Cerebellar cortex (tissue), 1 donor: ENCODE measurements around the gene ARHGEF2.

Source experiments
- DNase-seq: peaks from one replicate; pipeline ENCODE4 v3.0.0-alpha.2; 2015; ENCODE audit warnings: low spot score

Gene ARHGEF2

DNA sequence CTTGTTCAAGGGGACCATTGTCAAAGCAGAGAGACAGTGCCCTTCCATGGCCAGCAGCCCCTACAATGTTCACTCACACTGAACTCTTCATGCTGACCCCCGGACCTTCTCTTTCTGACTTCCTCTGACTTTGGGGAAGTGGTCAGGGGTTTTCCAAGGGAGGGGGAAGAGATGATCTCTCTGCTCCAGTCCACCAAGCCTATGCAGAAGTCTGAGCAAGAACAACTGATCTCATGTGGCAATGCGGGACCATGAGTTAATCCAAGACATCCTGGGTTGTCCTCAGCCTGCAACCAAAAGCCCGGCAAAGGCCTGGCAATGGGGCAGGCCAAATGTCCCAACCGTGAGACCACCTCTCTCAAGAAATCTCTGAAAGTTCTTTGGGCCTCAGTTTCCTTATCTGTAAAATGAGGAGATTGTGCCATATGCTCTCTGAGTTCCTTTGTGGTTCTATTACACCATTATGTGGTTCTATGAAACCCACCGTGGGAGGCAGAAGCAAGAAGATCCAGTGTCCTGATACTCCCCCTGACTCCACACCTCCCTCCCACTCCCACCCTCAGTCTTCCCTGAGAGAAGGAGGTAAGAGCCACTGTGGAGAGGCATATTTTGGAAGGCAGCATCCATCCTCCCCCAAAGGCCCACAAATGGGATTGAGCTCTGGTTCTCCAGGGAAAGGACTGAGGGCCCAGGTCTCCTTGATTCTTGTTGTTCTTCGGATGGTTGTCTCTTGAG is 11.8 kb upstream of the ARHGEF2 start:
- no peak for DNase-seq

DNA sequence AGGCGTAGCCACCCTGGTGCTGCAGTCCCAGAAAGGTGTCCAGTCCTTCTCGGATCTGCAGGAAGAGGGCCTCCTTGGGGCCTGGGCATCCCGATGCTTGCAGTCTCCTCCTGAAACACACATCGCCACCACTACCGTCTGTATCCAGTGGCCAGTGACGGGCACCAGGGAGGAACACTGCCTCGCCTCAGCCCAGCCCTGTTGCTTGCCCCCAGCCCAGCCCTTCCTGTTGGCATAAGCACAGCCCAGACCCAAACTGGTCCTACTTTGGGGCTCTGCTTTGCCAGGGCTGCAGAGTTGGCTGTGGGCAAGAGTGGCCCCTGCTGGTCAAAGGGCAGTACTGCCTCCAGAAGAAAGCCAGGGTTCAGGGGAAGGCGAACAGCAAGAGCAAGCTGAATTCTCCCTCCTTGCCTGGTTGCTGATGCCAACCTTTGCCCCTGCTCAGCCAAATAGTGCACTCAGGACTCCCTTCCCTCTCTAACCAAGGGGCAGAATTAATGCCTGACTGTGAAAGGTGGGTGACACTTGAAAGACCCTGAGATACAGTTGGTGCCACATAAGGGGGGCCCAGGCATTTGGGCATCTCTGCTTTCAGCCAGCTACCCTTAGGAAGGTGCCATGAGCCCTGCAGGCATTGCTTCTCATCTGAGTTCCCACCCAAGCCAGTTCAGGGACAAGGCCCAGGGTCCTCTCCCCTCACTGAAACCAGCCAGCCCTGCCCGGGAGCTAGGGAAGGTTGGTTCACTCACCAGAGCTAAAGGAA is 11.1 kb upstream of the ARHGEF2 start:
- DNase-seq = peak; percentile 89

DNA sequence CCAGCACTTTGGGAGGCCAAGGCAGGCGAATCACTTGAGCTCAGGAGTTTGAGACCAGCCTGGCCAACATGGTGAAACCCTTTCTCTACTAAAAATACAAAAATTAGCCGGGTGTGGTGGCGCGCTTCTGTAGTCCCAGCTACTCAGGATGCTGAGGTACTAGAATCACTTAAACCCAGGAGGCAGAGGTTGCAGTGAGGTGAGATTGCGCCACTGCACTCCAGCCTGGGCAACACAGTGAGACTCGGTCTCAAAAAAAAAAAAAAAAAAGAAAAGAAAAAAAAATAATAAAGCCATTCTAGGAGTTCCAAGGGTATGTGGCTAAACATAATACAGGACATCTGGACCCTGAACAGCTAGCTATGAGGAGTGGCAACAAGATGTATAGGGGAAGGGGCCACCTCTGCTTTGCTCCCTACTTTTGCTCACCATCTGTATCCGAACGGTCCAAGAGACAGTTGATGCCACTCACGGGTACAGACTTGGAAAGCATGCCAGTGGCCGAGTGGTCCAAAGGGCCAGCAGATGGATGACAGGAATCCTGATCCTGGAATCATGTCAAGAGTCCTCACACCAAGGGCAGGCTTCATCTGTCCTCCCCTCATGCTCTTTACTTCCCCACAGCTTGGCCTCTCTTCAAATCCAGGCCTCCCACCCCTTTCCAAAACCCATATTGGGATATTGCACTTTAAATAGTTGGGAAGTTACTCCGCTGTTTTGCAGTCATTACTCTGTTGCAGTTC is 6.7 kb upstream of the ARHGEF2 start:
- DNase-seq = peak; percentile 96

DNA sequence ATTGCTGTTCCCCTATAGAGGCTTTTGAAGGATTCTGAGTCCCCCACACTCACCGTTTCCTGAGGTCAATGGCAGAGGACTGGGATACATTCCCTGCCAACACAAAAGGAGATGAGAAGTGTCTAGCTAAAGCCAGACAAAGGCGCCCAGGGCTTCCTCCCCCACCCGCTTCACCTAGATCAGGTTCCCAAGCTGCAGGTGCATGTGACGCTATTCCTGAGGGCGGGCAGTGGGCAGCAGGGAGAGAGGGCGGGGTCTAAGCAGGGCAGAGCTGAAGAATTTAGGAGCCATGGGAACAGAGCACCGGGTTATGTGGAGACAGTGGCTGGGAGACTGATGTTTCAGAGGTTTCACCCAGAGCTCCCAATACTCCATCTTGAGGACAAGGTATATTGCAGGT is 6.0 kb upstream of the ARHGEF2 start:
- DNase-seq = no peak

DNA sequence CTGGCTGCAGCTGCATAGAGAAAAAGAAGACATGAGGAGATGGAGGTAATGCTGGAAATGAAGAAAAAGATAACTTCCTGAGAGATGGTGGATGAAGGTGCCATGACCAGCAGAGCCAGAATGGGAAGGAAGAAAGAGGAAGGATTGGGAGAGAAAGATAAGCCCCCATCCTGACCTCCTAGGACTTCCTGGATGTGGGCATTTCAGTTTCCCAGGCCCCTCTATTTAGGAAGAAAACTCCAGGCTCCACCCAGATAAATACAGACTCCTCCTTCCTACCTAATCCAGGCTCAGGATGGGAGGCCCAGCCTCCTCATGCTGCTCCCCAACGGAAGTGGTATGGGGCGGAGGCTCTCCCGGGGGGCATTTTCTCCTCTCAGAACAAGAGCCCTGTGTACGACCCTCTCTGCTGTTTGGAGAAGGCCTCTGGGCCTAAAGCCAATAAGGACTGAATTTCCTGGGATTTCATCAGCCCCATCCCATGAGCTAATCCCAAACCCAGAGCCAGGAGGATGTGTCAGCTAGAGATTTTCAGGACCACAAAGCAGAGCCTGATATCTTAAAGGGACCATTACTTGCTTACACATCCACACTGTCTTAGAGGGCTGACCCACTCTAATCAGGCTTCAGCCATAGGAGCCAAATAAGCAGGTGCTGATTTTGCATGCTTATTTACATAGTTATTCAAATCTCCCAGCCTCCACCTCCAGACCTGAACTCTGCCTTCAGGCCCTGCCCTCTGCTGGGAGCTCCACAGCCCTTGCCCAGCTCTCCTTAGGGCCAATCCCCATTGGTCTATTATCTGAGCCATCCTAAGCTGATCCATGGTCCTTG is 5.1 kb upstream of the ARHGEF2 start:
- peak; percentile 43 for DNase-seq

DNA sequence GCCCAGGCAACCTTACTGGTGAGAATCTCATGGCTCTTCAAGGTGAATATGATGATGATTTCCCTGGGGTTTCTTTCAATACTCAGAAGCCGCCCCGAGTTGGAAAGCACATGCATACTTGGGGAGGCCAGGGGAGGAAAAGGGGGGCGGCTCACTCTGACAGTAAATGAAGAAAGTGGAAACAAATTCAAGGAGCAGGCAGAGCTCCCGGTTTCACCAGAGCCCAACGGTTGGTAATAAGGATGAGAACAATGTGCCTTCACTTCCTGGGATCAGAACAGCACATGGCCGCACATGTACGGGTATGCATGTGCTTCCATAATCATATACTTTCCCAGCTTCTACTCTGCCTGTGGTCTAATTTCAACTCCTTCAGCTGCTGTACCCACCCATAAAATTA is 3.8 kb upstream of the ARHGEF2 start:
- DNase-seq = no peak

DNA sequence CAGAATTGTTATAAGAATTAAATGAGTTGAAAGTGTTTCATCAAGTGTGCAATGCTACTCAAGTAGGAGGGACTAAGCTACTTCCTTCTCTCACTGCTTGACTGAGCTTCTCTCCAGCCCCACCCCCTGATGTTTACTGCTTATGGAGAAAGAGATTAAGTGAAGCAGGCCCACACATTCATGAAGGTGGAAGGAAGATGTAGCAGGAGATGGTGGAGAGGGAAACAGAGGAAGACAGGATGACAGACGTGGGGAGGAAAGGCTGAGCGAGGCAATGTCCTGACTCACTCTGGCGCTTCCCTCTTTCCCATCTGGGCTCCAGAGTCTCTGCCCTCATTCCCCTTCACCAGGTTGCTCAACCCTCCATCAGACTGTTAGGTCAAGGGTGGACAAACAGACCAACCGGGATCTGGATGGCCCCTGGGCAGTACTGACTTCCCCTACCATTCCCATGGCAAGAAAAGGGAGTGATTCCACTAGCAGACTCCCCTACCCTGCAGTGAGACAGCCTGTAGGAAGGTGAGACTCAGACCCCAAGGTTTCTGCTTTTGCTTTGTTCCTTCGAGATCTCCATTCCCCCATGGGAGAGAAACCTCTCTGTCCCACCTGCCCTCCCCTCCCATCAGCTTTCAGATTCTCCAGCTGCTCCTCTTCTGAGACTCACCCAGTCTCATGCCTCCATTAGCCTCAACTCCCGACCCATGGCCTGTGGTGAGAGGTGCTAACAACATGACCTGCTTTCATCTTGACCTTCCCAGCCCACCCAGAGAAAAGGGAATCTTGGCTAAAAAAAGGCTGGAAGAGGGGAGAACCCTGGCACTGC is 3.1 kb upstream of the ARHGEF2 start:
- no peak for DNase-seq

DNA sequence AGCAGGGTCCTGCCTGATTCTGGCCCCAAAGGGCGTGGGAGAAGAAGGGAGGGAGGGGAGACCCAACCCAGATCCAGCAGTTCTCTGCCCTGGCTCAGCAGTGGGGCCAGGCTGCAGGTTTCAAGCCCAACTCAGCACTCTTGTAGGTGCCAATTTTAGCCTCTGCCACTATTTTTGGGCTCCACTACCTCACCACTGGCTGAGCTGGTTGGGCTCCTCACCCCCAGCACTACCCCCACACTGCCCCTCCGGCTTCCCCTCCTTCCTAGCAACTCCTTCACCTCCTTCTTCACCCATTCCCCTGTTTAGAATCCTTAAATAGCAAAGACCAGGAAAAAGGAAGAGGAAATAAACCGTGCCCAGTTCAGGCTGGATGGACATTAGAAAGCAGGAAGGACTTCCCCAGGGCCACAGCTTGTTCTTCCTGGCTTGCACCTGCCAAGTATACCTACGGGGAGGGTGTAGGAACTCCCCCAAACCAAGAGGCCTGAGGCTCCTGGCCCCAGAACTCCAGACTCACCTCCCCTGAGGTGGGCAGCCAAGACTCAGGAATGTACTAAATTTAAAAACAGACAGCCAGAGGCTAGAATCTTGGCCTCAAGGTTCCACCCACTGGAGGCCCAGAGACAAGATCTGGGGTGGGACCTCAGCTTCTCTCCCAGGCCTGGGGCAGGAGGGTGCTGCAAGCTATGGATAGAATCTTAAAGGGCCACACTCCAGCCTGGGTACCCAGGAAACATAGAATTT is 1.4 kb upstream of the ARHGEF2 start:
- DNase-seq = no peak

DNA sequence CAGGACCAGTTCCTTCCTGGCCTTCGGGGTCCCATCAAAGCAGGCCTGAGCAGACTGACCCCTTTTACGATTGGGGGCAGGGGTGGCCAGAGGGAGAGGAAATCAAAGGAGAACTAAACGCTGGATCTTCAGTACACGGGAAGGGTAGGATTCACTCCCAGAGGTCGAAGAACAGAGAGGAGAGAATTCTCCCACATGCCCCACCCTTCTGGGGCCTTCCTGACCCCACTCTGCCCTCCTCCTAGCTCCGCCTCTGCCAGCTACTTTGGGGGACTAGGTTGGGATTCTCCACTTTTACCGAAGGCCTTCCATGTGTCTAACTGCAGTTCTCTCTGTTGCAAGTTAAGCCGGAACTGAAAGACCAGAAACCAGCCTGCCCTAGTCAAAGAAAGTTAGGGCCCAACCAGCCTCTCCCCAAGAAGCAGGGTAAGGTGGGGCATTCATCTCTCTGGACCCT is 654 bp upstream of the ARHGEF2 start:
- no peak for DNase-seq

DNA sequence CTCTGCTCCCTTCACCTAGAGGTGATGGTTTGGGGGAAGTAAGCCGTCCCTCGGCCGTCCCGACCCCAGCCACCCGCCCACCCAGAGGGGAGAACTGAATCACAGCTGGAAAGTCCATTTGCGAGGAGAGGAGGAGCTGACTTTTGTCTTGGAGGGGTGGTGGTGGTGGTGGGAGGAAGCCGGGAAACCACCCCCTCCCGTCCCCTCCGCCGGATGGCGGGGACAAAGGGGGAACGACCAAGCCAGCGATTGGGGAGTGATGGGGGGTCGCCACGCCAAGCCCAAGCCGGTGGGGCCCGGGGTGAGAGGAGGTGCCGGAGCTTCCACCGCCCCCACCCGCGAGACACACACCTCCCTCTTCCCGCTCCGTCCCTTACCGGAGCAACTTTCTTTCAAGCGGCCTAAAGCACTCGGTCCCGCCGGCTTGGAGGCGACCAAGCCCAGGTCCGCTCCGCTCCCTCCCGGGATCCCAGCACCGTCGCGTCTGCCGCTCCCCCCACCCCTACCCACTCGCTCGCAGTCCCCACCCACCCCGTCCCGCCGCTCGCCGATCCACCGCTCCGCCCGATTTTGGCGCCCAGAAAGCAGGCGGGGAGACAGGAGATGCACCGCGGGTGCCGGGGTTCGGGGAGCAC is 540 bp downstream of the ARHGEF2 start:
- peak; percentile 50 for DNase-seq

DNA sequence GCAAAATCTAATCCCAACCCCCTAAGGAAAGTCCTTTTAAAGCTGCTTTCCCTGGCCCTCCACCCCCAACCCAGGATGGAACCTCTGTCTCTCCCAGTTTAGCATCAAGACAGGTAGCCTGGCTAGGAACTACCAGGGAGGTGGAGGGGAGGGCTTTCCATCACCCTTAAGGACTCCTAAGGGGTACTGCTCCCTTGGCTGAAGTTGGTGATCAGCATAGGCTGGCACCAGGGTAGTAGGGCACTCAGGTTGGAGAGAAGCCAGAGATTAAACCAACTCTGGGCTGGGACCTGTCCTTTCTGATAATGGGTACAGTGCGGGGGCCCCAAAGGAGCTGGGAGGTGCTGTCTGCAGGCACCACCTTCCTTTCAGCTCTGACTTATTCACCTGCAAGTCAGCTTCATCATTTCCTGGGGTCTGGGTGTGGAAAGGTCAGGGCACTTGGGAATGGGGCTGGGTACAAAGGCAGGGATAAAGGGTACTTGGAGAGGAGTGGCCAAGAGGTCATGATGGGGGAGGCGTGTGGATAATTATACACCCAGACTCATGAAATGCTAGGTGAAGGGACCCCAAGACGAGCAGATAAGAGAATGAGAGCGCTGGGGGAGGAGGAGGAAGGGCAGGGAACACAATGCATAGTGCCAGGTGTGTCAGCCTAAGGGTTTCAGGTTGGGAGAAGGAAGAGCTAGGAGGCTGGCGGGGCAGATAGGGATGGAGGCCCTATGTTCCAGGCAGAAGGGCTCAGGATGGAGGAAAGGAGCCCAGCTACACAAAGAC is 1.2 kb downstream of the ARHGEF2 start:
- DNase-seq = no peak

DNA sequence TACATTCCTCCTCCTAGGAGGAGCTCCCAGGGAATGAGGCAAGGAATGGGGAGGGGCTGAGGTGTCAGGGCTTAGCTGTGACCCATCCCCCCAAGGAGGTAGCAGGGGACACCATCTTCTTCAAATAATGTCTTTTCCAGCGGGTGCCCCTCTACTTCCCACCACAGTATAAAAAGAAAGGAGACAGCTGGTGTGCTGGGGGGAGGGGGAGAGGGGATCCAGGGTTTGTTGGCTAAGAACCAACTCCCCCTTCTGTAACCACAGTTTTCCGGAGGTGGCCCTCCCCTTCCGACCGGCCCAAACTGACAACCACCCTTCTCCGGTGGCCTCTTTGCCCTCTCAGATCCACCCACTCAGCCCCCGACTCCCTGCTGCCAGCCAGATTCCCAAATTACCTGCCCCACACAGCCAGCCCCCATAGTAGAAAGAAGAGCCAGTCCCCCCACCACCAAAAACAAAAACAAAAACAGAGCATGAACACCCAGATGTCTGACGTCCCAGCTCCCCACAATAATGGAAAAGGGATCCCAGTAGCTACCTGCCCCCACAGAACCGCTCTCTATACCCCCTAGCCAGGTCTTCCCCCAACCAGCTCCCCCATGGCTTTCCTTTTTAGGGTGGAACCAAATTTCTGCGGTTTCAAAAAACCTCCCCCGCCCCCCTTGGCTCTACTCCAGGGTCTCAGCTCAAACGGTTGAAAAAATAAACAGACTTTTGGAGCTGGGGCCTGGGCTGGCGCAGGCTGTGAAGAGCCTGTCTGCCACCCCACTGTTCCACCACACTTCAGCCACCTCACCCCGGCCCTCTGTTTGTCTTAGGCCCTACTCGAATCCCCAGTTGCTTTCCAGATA is 2.1 kb downstream of the ARHGEF2 start:
- DNase-seq = peak; percentile 73

DNA sequence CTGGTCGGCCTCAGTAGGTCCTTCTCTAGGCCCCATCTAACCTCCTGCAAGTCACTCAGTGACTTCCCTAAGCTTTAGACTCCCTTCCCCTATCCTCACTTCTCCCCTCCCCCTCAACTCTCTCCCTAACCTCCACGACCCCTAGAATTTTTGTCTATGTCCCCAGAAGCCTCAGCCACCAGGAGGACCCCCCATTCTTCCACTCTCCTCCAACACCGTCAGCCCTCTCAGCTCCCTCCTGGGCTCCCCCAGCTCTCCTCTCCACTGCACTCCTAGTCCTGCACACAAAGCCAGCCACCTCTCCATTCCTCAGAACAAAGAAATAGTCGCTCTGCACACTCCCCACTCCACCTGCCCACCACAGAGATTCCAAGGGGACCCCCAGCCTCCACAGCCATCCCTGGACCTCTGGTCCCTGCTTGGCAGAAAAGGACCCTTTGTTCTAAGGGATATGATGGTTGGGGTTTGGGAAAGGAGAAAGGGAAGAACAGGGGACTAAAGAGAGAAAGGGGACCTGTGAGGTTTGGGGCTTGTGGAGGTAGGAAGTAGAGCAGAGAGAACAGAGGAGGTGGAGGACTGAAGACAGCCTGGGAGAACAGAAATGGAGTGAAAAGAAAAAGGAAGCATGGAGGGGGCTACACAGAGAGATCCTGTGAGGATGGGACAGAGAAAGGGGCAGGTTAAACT is 2.8 kb downstream of the ARHGEF2 start:
- DNase-seq = no peak

DNA sequence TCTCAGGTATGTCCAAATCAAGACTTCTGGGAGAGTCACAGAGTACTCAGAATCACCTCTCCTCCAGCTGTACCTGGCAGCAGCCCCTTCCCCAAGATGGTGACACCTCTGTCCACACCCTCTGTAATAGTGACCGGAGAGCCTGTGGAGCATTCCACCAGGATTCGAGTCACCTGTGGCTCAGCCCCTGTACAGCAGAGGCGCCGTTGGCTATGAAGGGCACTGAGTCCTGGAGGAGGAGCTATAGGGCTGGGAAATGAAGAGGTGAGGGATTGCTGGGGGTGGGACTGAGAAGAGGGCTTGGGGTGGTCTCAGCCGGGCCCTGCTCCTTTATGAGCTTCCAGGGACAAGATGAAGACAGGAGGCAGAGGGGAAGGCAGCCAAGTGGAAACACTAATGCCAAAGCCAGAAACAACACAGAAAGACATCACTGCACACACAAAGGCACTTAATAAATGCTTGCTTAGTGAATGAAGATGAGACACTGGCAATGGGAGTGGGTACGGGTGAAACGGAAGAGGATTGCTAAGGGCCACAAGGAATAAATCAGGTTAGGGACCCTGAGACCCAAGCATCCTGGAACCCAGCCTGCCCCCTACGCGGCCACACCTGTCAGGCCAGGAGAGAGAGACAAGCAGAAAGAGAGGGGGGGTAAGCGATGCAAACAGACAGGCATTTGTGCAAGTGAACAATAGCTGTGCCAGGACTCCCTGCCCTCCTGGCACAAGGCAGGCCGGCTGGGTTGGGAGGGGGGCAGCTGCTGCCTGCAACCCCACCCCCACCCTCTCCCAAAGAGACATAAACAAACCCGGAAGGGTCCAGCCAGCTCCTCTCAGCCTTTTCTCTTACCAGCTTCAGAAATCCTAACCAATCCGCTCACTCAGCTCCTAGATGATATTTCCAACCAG is 3.9 kb downstream of the ARHGEF2 start:
- peak; percentile 96 for DNase-seq

DNA sequence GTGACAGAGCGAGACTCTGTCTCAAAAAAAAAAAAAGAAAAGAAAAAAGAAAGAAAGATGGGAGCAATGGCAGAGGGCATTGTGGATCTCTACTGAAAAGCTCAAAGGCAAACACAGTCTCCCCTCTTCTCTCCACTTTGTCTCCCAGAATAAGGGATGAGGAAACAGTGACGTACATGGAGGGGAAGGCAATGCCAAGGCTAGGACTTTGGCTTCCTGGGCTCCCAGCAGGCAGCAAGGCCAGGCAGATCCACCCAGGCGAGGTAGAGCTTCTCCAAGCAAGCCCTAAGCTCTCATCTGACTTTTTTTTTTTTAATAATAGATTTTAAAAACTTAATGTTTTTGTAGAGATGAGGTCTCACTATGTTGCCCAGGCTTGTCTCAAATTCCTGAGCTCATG is 4.6 kb downstream of the ARHGEF2 start:
- peak; percentile 80 for DNase-seq
